Adrenal gland (tissue), 5 donors: ENCODE measurements around the gene TCHH.
"Not testable (repeated sequence)": the region's sequence is repeated elsewhere in the genome, so short reads cannot be mapped to it uniquely, and the experiment has no call there.

Experiments
- CTCF ChIP-seq, 6 experiments: fragments of 450-650 bp in 4 of 6; fragments of 200-600 bp in 2 of 6; sonication (generic) in 1 of 6; IDR thresholded peaks; 1 replicate in 5 of 6; 2 replicates in 1 of 6; pipeline versions ENCODE4 v1.5.1 to v1.8.0; 2016 to 2021; ENCODE audit warnings: antibody characterized with exemption in 6 of 6, mild to moderate bottlenecking in 2 of 6, moderate library complexity in 1 of 6
- POLR2A ChIP-seq, 2 donors: fragments of 450-650 bp; IDR thresholded peaks; one replicate each; pipeline ENCODE4 v1.6.1; 2017; ENCODE audit warnings: antibody characterized with exemption in 2 of 2, mild to moderate bottlenecking in 2 of 2, moderate library complexity in 1 of 2
- donor health status: DM: no; HTN: no; CAD: no.

GRCh38 chr1:152144674-152145183 lies 29.5 kb upstream of the TCHH start:
- TF ChIP-seq CTCF, POLR2A (IDR thresholded peaks at IDR 0.05): not testable (repeated sequence)
